ENCODE data around the gene EGFL8.

EGFL8 gene

GRCh38 chr6:32167761-32168262, 3.4 kb downstream of the EGFL8 start:
- no peak for DNase-seq (ENCODE audit: low spot score)

- DNase-seq (ENCODE audit: low spot score), result no peak
These were observed 4.0 kb downstream of the EGFL8 start for GRCh38 chr6:32168350-32168749.

GRCh38 chr6:32168807-32169591, 4.6 kb downstream of the EGFL8 start:
- DNase-seq (ENCODE audit: low spot score), result no peak

- no peak for DNase-seq (ENCODE audit: low spot score)
These were observed 5.9 kb downstream of the EGFL8 start for GRCh38 chr6:32170294-32170693.

- DNase-seq (ENCODE audit: low spot score), result no peak
These were observed 6.8 kb downstream of the EGFL8 start for GRCh38 chr6:32171234-32171633.

GRCh38 chr6:32173051-32173727, 8.8 kb downstream of the EGFL8 start:
- no peak for DNase-seq (ENCODE audit: low spot score)

GRCh38 chr6:32174416-32174815, 10.0 kb downstream of the EGFL8 start:
- DNase-seq (ENCODE audit: low spot score), result no peak

- DNase-seq (ENCODE audit: low spot score), result no peak
These were observed 10.9 kb downstream of the EGFL8 start for GRCh38 chr6:32175322-32175710.

- DNase-seq (ENCODE audit: low spot score), result peak; percentile 99
These were observed 11.5 kb downstream of the EGFL8 start, which contains the start of gene AGPAT1 for GRCh38 chr6:32175711-32176475. Gene AGPAT1 (minus strand): TSS chr6:32176084. CDS start chr6:32171496, 4,588 bp downstream.

GRCh38 chr6:32176476-32177182, 12.2 kb downstream of the EGFL8 start:
- no peak for DNase-seq (ENCODE audit: low spot score)

GRCh38 chr6:32177183-32177787, 12.9 kb downstream of the EGFL8 start:
- no peak for DNase-seq (ENCODE audit: low spot score)

GRCh38 chr6:32177788-32178546, 13.6 kb downstream of the EGFL8 start, which contains the start of gene RNF5:
Gene RNF5 (plus strand): TSS chr6:32178405. CDS start chr6:32178512, 107 bp downstream.
- DNase-seq (ENCODE audit: low spot score), result peak; percentile 100

- no peak for DNase-seq (ENCODE audit: low spot score)
These were observed 14.4 kb downstream of the EGFL8 start for GRCh38 chr6:32178547-32179440.

- DNase-seq (ENCODE audit: low spot score), result no peak
These were observed 15.5 kb downstream of the EGFL8 start for GRCh38 chr6:32179766-32180405.

- no peak for DNase-seq (ENCODE audit: low spot score)
These were observed 16.8 kb downstream of the EGFL8 start for GRCh38 chr6:32181148-32181702.

GRCh38 chr6:32181915-32182529, 17.6 kb downstream of the EGFL8 start:
- no peak for DNase-seq (ENCODE audit: low spot score)

GRCh38 chr6:32182555-32182981, 18.2 kb downstream of the EGFL8 start:
- DNase-seq (ENCODE audit: low spot score), result no peak

- DNase-seq (ENCODE audit: low spot score), result no peak
These were observed 18.6 kb downstream of the EGFL8 start for GRCh38 chr6:32183030-32183429.

All from putamen (tissue), 1 donor.